Measurements from ENCODE around the gene TOP2B. TPM values are rescaled to one million over a fixed set of nuclear protein-coding genes. Genes with fewer than 3 reads are reported as not detected.

Gene TOP2B
- total and polyA plus RNA-seq, 5 experiments from 2014 or later = 65.7 to 199 (median 122) TPM

- ATAC-seq (peak; percentile 33 to 40), DNase-seq (peak; percentile 44 to 73 (median 62))
- H3K4me3 Mint-ChIP-seq = peak overlapping the region; percentile 97 to 100 (median 99)
- peaks cover 25 to 63% (median 55%) of the 10 kb centered on the region in 4 donors for H3K4me1 Mint-ChIP-seq
- H3K9me3 Mint-ChIP-seq = peaks cover 0 to 3% (median 0%) of the 10 kb centered on the region in 9 donors
- H3K27me3 Mint-ChIP-seq = peaks cover 0 to 2% (median 0%) of the 10 kb centered on the region in 5 donors
- POLR2A ChIA-PET = interaction anchor here (0.9 to 2.2 kb wide), 3 partner anchors 10 to 119 kb away, joined by 4 to 6 read pairs (median 4); partner anchors contain the start of gene NGLY1
- peaks cover 3 to 11% (median 5%) of the 10 kb centered on the region in 3 donors for H3K36me3 Mint-ChIP-seq
- H3K27ac Mint-ChIP-seq = peak overlapping the region; percentile 98 to 100 (median 100)
These were observed 567 bp downstream of the TOP2B start for GRCh38 chr3:25663869-25664811.

- Mint-ChIP-seq H3K4me3 (peak overlapping the region; percentile 88 to 100 (median 96)), H3K36me3 (peaks cover 3 to 11% (median 5%) of the 10 kb centered on the region in 3 donors), H3K4me1 (peaks cover 28 to 70% (median 62%) of the 10 kb centered on the region in 4 donors), H3K27me3 (peaks cover 0 to 2% (median 0%) of the 10 kb centered on the region in 5 donors), H3K9me3 (peaks cover 0 to 3% (median 0%) of the 10 kb centered on the region in 9 donors), H3K27ac (peak overlapping the region; percentile 95 to 99 (median 97))
- ATAC-seq (peak; percentile 4 to 15), DNase-seq (peak in 4 of 10 donors; percentile 16 to 31 (median 27))
- POLR2A ChIA-PET = interaction anchor here (0.6 to 2.2 kb wide), 3 partner anchors 34 to 120 kb away, joined by 3 to 6 read pairs (median 4); partner anchors contain the start of gene NGLY1
These were observed 1.3 kb downstream of the TOP2B start for GRCh38 chr3:25663347-25663868.

GRCh38 chr3:25662736-25663320 lies 1.9 kb downstream of the TOP2B start:
- peak overlapping the region; percentile 95 to 99 (median 97) for H3K27ac Mint-ChIP-seq
- peaks cover 0 to 2% (median 0%) of the 10 kb centered on the region in 5 donors for H3K27me3 Mint-ChIP-seq
- peak overlapping the region; percentile 88 to 100 (median 96) for H3K4me3 Mint-ChIP-seq
- ATAC-seq = no peak
- peaks cover 3 to 11% (median 5%) of the 10 kb centered on the region in 3 donors for H3K36me3 Mint-ChIP-seq
- peaks cover 0 to 3% (median 0%) of the 10 kb centered on the region in 9 donors for H3K9me3 Mint-ChIP-seq
- no peak for DNase-seq
- H3K4me1 Mint-ChIP-seq = peaks cover 28 to 70% (median 62%) of the 10 kb centered on the region in 4 donors
- POLR2A ChIA-PET = interaction anchor here (0.6 to 2.2 kb wide), 2 partner anchors 34 to 49 kb away, joined by 3 to 4 read pairs; no protein-coding TSS in a partner anchor

GRCh38 chr3:25661694-25662437 lies 2.8 kb downstream of the TOP2B start:
- peaks cover 0 to 3% (median 0%) of the 10 kb centered on the region in 9 donors for H3K9me3 Mint-ChIP-seq
- H3K4me1 Mint-ChIP-seq = peaks cover 35 to 77% (median 66%) of the 10 kb centered on the region in 4 donors
- H3K27ac Mint-ChIP-seq = peak overlapping the region in 7 of 10 donors; percentile 18 to 74 (median 57)
- peaks cover 3 to 17% (median 5%) of the 10 kb centered on the region in 3 donors for H3K36me3 Mint-ChIP-seq
- POLR2A ChIA-PET = interaction anchor here (2.2 kb wide), 1 partner anchor 50 kb away, joined by 4 read pairs; no protein-coding TSS in a partner anchor
- peak overlapping the region; percentile 31 to 99 (median 85) for H3K4me3 Mint-ChIP-seq
- DNase-seq = no peak
- H3K27me3 Mint-ChIP-seq = peaks cover 0 to 2% (median 0%) of the 10 kb centered on the region in 5 donors
- ATAC-seq = no peak

GRCh38 chr3:25658836-25659235 lies 5.9 kb downstream of the TOP2B start:
- Mint-ChIP-seq H3K27me3 (no peaks in the 10 kb centered on the region), H3K4me1 (peaks cover 36 to 85% (median 71%) of the 10 kb centered on the region in 4 donors), H3K27ac (peak overlapping the region; percentile 3 to 77 (median 36)), H3K4me3 (peak overlapping the region in 9 of 10 donors; percentile 16 to 50 (median 37)), H3K36me3 (peaks cover 0 to 20% (median 4%) of the 10 kb centered on the region in 3 donors), H3K9me3 (peaks cover 0 to 3% (median 0%) of the 10 kb centered on the region in 9 donors)
- POLR2A ChIA-PET = no interaction called here
- peak in 1 of 2 donors; percentile 11 for ATAC-seq
- no peak for DNase-seq

- peak overlapping the region in 7 of 10 donors; percentile 1 to 72 (median 37) for H3K27ac Mint-ChIP-seq
- no peak for ATAC-seq
- no peak for DNase-seq
- POLR2A ChIA-PET = no interaction called here
- peaks cover 0 to 20% (median 0%) of the 10 kb centered on the region in 3 donors for H3K36me3 Mint-ChIP-seq
- H3K27me3 Mint-ChIP-seq = no peaks in the 10 kb centered on the region
- no peaks in the 10 kb centered on the region for H3K9me3 Mint-ChIP-seq
- peak overlapping the region; percentile 15 to 58 (median 36) for H3K4me3 Mint-ChIP-seq
- peaks cover 35 to 89% (median 76%) of the 10 kb centered on the region in 4 donors for H3K4me1 Mint-ChIP-seq
These were observed 7.4 kb downstream of the TOP2B start for GRCh38 chr3:25657293-25657692.

- H3K27me3 Mint-ChIP-seq = no peaks in the 10 kb centered on the region
These were observed 9.0 kb downstream of the TOP2B start for GRCh38 chr3:25655659-25656058.

GRCh38 chr3:25654576-25654975 lies 10.1 kb downstream of the TOP2B start:
- Mint-ChIP-seq H3K36me3 (peaks cover 9 to 21% (median 15%) of the 10 kb centered on the region in 3 donors), H3K4me3 (peak overlapping the region in 9 of 10 donors; percentile 28 to 76 (median 57)), H3K9me3 (peaks cover 0 to 15% (median 7%) of the 10 kb centered on the region in 9 donors), H3K4me1 (peaks cover 39 to 76% (median 65%) of the 10 kb centered on the region in 4 donors), H3K27me3 (no peaks in the 10 kb centered on the region), H3K27ac (peak overlapping the region in 9 of 10 donors; percentile 6 to 83 (median 33))
- no peak for DNase-seq
- POLR2A ChIA-PET = interaction anchor here (1.7 kb wide), 1 partner anchor 10 kb away, joined by 4 read pairs; no protein-coding TSS in a partner anchor
- no peak for ATAC-seq

More at GRCh38 chr3:25655659-25656058, 9.0 kb downstream of the TOP2B start:
- Mint-ChIP-seq H3K27ac (peak overlapping the region in 2 of 10 donors; percentile 48 to 66), H3K36me3 (peaks cover 4 to 19% (median 10%) of the 10 kb centered on the region in 3 donors), H3K9me3 (peaks cover 0 to 4% (median 1%) of the 10 kb centered on the region in 9 donors), H3K4me3 (peak overlapping the region in 8 of 10 donors; percentile 3 to 69 (median 44)), H3K4me1 (peaks cover 42 to 86% (median 75%) of the 10 kb centered on the region in 4 donors)
- POLR2A ChIA-PET = no interaction called here
- peak; percentile 46 to 68 for ATAC-seq
- DNase-seq = peak in 1 of 10 donors; percentile 16

GRCh38 chr3:25653322-25653721 lies 11.4 kb downstream of the TOP2B start:
- Mint-ChIP-seq H3K9me3 (peaks cover 1 to 28% (median 14%) of the 10 kb centered on the region in 9 donors), H3K4me1 (peaks cover 38 to 71% (median 57%) of the 10 kb centered on the region in 4 donors), H3K27me3 (no peaks in the 10 kb centered on the region), H3K4me3 (peak overlapping the region in 9 of 10 donors; percentile 5 to 76 (median 60)), H3K27ac (peak overlapping the region in 9 of 10 donors; percentile 27 to 71 (median 53)), H3K36me3 (peaks cover 19 to 30% (median 27%) of the 10 kb centered on the region in 3 donors)
- DNase-seq (no peak), ATAC-seq (no peak)
- POLR2A ChIA-PET = interaction anchor here (1.7 kb wide), 1 partner anchor 11 kb away, joined by 4 read pairs; no protein-coding TSS in a partner anchor

GRCh38 chr3:25652921-25653320 lies 11.8 kb downstream of the TOP2B start:
- peaks cover 23 to 34% (median 31%) of the 10 kb centered on the region in 3 donors for H3K36me3 Mint-ChIP-seq
- peaks cover 1 to 32% (median 17%) of the 10 kb centered on the region in 9 donors for H3K9me3 Mint-ChIP-seq
- H3K4me3 Mint-ChIP-seq = peak overlapping the region in 9 of 10 donors; percentile 5 to 76 (median 60)
- DNase-seq (no peak), ATAC-seq (no peak)
- peaks cover 42 to 75% (median 61%) of the 10 kb centered on the region in 4 donors for H3K4me1 Mint-ChIP-seq
- POLR2A ChIA-PET = no interaction called here
- no peaks in the 10 kb centered on the region for H3K27me3 Mint-ChIP-seq
- peak overlapping the region in 7 of 10 donors; percentile 27 to 71 (median 53) for H3K27ac Mint-ChIP-seq
